ENCODE results near the gene FLVCR2.

FLVCR2 gene

DNA sequence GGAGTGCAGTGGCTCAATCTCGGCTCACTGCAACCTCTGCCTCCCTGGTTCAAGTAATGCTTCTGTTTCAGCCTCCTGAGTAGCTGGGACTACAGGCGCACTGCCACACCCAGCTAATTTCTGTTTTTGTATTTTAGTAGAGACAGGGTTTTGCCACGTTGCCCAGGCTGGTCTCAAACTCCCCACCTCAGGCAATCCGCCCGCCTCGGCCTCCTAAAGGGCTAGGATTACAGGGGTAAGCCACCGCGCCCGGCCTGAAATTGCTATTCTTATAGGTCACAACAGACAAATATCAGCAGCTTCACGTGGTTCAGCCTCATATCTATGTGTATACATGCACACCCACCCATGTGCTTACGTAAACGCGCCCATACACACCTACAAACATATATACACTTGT is 32.5 kb upstream of the FLVCR2 start:
- H3K4me3 ChIP-seq (ENCODE audit: low read depth, low read length) = no peak overlapping the region
- TF ChIP-seq, protein P1, sequence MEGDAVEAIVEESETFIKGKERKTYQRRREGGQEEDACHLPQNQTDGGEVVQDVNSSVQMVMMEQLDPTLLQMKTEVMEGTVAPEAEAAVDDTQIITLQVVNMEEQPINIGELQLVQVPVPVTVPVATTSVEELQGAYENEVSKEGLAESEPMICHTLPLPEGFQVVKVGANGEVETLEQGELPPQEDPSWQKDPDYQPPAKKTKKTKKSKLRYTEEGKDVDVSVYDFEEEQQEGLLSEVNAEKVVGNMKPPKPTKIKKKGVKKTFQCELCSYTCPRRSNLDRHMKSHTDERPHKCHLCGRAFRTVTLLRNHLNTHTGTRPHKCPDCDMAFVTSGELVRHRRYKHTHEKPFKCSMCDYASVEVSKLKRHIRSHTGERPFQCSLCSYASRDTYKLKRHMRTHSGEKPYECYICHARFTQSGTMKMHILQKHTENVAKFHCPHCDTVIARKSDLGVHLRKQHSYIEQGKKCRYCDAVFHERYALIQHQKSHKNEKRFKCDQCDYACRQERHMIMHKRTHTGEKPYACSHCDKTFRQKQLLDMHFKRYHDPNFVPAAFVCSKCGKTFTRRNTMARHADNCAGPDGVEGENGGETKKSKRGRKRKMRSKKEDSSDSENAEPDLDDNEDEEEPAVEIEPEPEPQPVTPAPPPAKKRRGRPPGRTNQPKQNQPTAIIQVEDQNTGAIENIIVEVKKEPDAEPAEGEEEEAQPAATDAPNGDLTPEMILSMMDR (IDR thresholded peaks at IDR 0.05; ENCODE audit: low read depth, low read length, missing control alignments) = no peak
- DNase-seq (ENCODE audit: low read depth) = no peak

DNA sequence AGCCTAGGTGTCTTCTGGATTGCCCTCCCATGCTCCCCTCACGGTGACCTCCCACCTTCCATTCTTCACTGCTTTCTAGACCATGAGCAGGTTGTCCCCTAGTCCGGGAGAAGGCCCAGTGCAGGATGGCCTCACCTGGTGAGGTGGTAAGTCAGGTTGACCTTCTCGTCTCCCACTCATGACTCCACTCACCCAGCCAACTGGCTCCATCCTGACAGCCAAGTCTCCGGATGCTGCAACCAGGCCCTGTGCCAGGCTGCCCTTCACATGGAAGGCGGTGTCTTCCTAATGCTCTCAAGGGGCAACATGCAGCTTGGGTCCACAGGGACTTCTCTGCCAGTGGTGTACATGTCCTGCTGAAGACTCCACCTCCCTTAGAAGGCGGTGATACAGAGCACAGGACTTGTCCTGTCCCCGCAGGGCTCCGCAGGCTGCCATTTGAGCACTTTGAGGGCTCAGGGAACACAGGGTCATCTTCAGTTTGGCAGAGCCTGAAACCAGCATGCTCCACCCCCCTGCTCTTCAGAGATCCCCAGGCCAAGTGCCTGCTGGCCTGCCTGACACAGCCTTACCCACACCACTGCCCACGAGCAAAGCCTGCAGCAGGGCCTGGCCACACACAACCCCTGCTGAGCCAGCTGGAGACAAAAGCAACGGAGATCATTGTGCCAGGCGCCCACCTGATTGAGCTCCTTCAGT is 30.7 kb upstream of the FLVCR2 start:
- H3K4me3 ChIP-seq (ENCODE audit: low read depth, low read length) = no peak overlapping the region
- TF ChIP-seq, protein P1 (IDR thresholded peaks at IDR 0.05; ENCODE audit: low read depth, low read length, missing control alignments) = no peak
- no peak for DNase-seq (ENCODE audit: low read depth)

DNA sequence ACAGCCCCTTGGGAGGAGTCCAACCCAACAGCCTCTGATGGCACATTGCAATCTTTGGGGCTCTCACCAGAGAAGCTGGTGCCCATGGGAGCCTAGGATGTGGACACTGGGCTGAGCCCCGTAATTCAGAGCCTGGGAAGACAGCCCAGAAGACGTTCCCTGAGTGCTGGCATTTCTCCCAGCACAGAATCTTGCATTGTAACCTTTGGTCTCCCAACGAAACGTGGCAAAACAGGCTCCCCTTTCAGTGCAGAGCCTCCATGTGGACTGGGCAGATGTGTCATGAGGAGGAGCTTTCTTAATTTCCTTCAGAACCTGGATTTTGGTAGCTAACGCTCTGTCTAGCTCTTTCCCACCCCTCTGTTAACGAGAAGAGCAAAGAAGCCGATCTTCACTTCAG is 29.9 kb upstream of the FLVCR2 start:
- no peak overlapping the region for H3K4me3 ChIP-seq (ENCODE audit: low read depth, low read length)
- TF ChIP-seq, protein P1 (IDR thresholded peaks at IDR 0.05; ENCODE audit: low read depth, low read length, missing control alignments) = no peak
- DNase-seq (ENCODE audit: low read depth) = no peak

DNA sequence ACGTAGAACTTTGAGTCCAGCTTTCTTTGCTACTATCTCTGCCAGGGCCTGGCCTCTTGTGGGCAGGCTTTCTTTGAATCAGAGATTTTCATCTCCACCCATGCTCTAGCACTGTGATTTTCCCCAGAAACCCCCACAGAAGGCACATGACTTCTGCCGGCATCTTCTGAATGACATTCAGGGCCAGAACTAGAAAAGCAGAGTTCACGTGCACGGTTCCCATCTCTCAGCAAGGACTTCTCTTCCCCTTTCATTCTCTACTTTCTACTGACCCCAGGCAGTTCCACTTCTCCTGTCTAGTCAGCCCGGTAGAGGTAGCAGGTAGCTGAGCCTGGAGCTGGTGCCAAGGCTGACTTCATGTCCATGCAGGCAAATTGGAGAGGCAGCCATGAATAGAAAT is 29.3 kb upstream of the FLVCR2 start:
- DNase-seq (ENCODE audit: low read depth) = peak; percentile 68
- TF ChIP-seq, protein P1 (IDR thresholded peaks at IDR 0.05; ENCODE audit: low read depth, low read length, missing control alignments) = no peak

DNA sequence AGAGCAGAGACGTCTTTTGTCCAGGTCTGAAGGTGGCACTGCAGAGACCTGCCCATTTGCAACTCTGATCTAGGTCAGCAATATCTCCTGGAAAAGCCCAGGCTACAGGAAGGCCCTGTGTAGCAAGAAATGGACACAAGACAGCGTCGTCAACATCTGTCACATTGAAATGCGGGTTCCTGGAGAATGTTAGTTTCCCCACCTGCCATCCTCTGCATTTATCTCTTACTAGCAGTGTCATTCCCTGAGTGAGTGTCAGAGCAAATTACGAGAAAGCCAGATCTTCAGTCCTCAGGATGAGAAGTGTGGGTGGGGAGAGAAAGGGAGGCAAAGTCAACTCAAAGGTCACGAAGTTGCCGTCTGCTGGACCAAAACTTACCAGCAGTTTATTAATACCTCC is 27.4 kb upstream of the FLVCR2 start:
- no peak for DNase-seq (ENCODE audit: low read depth)
- TF ChIP-seq, protein P1 (IDR thresholded peaks at IDR 0.05; ENCODE audit: low read depth, low read length, missing control alignments) = no peak
- H3K4me3 ChIP-seq (ENCODE audit: low read depth, low read length) = no peak overlapping the region

More for the DNA sequence above, 29.3 kb upstream of the FLVCR2 start:
- no peak overlapping the region for H3K4me3 ChIP-seq (ENCODE audit: low read depth, low read length)

DNA sequence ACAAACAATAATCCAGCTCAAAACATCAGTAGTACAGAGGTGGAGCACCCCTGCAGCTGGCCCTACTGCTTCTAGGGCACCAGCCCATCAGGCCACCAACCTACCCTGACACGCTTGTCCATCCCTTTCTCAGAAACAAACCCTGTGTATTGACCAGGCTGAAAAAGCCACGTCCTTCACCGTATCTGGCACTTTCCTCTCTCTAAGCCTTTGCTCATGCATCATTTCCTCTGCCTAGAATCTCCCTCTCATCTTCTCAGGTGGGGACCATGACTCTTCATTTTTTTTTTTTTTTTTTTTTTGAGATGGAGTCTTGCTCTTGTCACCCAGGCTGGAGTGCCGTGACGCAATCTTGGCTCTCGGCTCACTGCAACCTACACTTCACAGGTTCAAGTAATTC is 25.3 kb upstream of the FLVCR2 start:
- no peak overlapping the region for H3K4me3 ChIP-seq (ENCODE audit: low read depth, low read length)
- DNase-seq (ENCODE audit: low read depth) = no peak
- TF ChIP-seq, protein P1 (IDR thresholded peaks at IDR 0.05; ENCODE audit: low read depth, low read length, missing control alignments) = no peak

DNA sequence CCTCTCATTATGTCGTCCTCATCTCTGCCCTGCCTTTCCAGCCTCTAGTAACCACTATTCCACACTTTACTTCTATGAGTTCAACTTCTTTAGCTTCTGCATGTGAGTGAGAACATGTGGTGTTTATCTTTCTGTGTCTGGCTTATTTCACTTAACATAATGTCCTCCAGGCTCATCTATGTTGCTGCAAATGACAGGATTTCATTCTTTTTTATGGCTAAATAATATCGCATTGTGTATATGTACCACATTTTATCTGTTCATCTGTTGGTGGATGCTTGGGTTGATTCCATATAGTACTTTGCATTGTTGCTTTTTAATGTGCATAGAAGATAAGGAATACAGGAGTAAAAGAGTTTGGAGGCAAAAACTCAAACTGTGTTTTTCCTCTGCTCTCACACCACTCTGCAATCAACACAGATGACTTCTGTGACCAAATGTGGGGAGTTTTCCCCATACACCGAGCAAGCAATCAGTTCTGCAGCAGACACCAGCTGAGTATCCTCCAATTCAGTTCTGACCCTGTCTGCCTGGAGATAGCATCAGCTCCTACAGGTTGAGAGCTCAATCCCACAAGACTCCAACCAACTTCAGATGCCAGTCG is 24.6 kb upstream of the FLVCR2 start:
- no peak for DNase-seq (ENCODE audit: low read depth)
- TF ChIP-seq, protein P1 (IDR thresholded peaks at IDR 0.05; ENCODE audit: low read depth, low read length, missing control alignments) = no peak
- H3K4me3 ChIP-seq (ENCODE audit: low read depth, low read length) = no peak overlapping the region

Data from GM12864 (cell line).